CMK (cell line): ENCODE results near the gene GRID2.
"Not testable (repeated sequence)": the region's sequence is repeated elsewhere in the genome, so short reads cannot be mapped to it uniquely, and the experiment has no call there.

Source experiments
- DNase-seq: peaks from one replicate; pipeline ENCODE4 v3.0.0-alpha.2; 2010; ENCODE audit warnings: low read depth

GRID2 gene

GRCh38 chr4:93199492-93199891, 895.7 kb downstream of the GRID2 start:
- no peak for DNase-seq

DNA sequence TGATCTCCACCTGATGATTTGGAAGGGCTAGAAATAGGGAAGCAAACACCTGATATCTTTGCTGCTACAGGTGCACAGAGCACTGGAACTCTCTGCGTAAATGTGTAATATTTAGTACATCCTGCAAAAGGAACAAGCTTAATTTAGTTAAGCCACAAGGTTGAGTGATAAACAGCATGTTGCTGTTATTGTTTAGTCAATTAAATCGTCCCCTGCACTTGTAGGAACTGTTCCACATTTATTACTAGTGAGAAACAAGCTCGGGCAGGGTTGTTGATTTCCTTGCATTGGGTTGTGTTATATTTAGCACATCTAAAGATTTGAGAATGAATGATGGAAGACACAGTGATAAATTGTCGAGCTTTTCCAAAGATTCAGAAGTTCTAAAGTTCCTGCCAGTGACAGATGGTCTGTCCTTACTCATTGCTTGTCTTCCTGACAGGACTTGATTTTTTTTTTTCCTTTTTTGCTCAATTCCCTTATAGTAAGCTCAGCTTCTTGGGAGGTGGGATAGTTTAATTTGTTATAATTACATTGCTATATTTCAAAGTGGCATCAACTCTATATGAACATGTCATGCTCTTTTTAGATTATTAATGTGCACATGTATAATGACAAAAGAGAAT, 897.8 kb downstream of the GRID2 start:
- DNase-seq = no peak

- no peak for DNase-seq
These were observed 899.9 kb downstream of the GRID2 start for GRCh38 chr4:93203708-93204107.

DNA sequence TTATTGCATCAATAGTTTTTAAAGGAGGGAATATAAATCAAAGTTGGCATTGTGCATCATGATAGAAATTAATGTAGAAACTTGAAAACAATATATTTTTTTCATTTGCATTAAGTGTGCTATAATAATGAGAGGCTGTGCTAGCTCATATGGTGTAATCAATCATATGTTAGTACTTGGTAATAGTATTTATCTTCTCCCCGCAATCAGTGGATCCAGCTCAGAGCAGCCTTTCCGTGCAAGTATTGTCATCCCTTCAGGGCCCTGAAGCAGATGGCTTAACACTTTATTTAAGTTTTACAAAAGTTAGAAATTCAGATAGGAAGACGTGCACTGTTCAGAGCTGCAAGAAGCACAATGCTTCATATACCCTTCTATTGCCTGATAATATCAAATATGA, 908.5 kb downstream of the GRID2 start:
- DNase-seq = no peak

- DNase-seq = no peak
These were observed 912.9 kb downstream of the GRID2 start for GRCh38 chr4:93216646-93217045.

- no peak for DNase-seq
These were observed 913.7 kb downstream of the GRID2 start for GRCh38 chr4:93217431-93217830.

GRCh38 chr4:93221771-93222170, 918.0 kb downstream of the GRID2 start:
- DNase-seq = no peak

- DNase-seq = no peak
These were observed 924.3 kb downstream of the GRID2 start for GRCh38 chr4:93228021-93228420.

GRCh38 chr4:93232883-93233282, 929.1 kb downstream of the GRID2 start:
- no peak for DNase-seq

DNA sequence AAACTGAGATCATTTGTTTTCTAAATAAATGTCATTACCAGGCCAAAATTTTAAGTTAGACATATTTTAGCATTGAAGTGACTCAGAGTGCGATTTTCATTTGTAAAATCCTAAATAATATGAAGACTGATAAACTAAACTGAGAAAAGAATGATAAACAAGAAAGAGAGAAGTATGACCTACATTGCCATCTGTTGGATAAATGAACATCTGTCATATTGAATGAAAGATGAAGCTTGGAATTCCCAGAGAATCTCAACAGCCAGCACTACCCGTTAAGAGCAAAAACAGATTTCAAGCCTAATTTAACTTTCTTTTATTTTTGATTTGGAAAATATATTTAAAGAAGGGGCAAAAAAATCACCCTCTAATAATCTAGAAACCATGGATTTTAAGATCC, 933.8 kb downstream of the GRID2 start:
- DNase-seq = no peak

DNA sequence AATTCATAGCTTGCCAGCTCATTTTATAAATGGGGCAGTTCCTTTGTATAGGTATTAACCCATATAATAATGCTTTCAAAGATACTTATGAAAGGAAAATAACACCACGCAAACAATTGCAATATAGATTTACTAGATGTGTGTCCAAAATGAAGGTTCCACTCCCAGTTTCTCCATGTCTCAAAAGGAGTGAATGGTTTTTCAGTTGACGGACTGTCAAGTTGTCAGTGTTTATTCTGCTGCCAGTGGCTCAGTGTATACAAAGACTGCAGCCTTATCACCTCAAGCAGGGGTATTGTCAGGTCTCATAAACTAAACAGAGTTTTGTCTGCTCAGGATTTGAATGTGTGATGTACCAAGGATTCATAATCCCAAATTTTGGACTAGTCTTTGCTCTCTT, 939.5 kb downstream of the GRID2 start:
- DNase-seq = no peak

- no peak for DNase-seq
These were observed 957.4 kb downstream of the GRID2 start for GRCh38 chr4:93261207-93261606.

DNA sequence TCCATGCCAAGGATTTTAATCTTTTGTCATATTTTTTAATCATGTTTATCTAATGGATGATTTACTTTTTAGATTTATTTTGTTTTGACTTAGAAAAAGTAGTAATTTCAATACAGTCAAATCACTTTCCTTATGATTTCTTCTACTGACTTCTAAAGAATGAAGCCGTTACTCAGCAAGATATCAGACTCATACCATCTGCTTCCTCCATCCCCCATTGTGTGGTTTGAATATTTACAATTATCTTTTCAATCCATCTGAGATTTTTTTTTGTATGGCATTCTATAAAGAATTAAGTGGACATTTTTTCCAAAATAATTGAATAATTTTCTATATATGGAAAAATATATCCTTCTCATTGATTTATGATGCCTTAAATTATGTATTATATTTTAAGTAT, 959.4 kb downstream of the GRID2 start:
- DNase-seq = peak; percentile 14

DNA sequence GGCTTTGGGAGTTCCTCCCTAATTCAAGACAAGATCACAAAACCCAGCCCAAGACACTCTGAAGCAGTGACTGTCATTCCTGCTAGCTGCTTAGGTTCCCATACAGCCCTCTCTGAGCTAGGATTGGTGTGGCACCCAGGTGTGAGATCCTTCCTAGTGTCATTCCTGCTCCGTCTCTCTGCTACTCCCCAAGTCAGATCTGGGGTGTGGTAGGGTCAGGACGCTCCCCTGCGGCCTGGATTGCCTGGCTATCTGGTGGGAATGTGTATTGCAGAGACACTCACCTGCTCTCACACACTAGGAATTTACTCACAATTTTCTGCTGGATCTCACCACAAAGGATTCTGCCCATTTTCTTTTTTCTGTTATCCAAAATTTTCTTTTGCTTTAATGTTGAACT, 964.0 kb downstream of the GRID2 start:
- no peak for DNase-seq

GRCh38 chr4:93285346-93285745, 981.6 kb downstream of the GRID2 start:
- DNase-seq = no peak

- DNase-seq = no peak
These were observed 985.5 kb downstream of the GRID2 start for GRCh38 chr4:93289241-93289640.

- no peak for DNase-seq
These were observed 986.1 kb downstream of the GRID2 start for GRCh38 chr4:93289831-93290230.

- peak; percentile 15 for DNase-seq
These were observed 995.4 kb downstream of the GRID2 start for GRCh38 chr4:93299118-93299517.

DNA sequence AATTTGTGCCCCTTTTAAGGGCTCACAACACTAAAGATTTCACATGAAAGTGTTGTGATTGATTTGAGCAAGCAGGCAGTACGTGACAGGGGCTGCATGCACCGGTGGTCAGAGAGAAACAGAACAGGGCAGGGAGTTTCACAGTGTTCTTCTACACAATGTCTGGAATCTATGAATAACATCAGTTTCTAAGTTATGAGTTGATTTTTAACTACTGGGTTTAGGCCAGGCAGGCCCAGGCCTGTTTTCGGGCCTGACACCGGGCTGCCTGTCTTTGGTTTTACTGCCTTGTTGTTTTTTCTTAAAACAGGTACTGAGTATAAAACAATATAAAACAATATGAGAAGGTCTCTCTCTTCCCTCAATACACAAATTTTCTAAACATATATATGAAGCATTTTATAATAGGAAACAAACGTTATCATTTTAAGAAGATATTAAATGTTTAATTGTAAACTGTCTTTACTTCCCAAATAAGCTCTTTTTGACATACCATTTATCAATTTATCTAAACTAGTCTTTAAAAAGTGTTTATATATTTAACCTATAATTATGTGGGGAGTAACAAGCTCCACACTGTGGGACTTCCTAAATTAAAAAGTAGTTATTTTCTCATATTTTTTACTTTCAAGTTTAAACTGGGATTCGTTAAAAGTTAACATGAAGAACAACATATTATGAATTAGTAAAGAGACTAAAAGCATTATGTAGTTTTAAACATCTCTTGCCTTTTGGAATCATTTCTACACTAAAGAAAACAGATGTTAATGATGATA, 997.2 kb downstream of the GRID2 start:
- not testable (repeated sequence) for DNase-seq

- no peak for DNase-seq
These were observed 998.5 kb downstream of the GRID2 start for GRCh38 chr4:93302310-93302709.

DNA sequence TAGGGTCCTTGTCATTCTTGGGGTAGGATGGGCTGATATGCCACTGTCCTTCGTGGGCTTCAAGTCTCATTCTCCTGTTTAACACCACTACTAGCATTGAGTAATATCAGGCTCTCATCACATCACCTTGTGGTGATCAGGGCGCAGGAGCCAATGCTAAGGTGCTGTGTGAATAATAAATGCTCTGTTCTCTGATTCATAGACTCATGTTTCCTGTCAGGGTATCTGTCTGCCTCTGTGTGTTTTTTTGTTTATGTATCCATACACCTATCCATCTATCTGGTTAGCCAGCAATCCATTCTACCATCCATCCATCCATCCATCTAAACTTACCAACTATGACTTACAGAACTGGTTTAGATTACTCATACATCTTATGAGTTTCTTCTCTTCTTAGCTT, 999.7 kb downstream of the GRID2 start:
- no peak for DNase-seq

DNA sequence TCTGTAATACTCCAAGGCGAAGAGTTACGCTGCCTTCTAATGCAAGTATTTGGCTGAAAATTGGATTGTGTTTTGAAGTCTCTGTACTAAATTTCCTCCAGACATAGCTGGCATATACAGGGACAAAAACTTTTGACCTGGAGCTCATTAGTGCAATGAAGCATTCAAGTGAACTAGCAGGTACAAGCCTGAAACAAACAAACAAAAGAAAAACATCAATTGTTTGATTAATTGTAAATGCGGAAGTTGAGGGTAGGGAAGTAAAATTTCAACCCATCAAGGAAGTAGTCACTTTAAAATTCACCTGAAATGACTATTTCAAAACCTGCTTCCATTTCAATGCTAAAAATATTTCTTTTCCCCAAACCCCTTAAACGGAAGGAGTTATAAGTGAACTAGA, 1008.5 kb downstream of the GRID2 start:
- DNase-seq = no peak

- DNase-seq = no peak
These were observed 1009.4 kb downstream of the GRID2 start for GRCh38 chr4:93313197-93313596.

DNA sequence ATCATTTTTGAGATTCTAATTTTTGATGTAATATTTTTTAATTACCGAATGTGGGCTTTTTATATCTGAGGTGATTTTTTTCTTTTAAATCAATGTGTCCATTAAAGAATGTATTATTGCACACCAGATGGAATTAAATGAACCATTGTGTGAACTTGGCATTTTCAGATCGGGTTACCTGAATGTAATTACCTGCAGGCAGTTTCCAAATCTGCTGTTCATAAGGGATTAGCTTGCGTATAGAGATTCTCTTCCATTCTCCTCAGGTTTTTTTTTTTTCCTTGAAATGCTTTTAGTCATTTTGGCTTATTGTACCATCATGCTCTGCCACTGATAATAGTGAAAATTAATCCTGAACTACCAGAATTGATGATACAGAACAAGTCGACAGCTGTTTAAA, 1013.3 kb downstream of the GRID2 start:
- DNase-seq = no peak
